ENCODE data around the gene RBM48.

GRCh38 chr7:92485974-92486373 lies 42.6 kb upstream of the RBM48 start:
- TF ChIP-seq POLR2AphosphoS5 (IDR thresholded peaks at IDR 0.05; ENCODE audit: low read depth, low read length) (no peak), POLR2A (IDR thresholded peaks at IDR 0.05; ENCODE audit: low read depth, low read length) (no peak), TAF1 (IDR thresholded peaks at IDR 0.05; ENCODE audit: borderline replicate concordance, low read depth, low read length) (no peak)
